ENCODE measurements around the gene SLC22A23.

Gene SLC22A23

GRCh38 chr6:3444276-3445088, 12.4 kb downstream of the SLC22A23 start:
- DNase-seq = no peak

- DNase-seq = no peak
Measured at GRCh38 chr6:3443221-3443515, 13.7 kb downstream of the SLC22A23 start.

GRCh38 chr6:3442431-3443220, 14.2 kb downstream of the SLC22A23 start:
- no peak for DNase-seq

- DNase-seq = no peak
Measured at GRCh38 chr6:3440911-3441310, 15.9 kb downstream of the SLC22A23 start.

- DNase-seq = no peak
Measured at GRCh38 chr6:3439961-3440360, 16.9 kb downstream of the SLC22A23 start.

- no peak for DNase-seq
Measured at GRCh38 chr6:3438190-3439167, 18.4 kb downstream of the SLC22A23 start.

- no peak for DNase-seq
Measured at GRCh38 chr6:3433005-3433404, 23.8 kb downstream of the SLC22A23 start.

- no peak for DNase-seq
Measured at GRCh38 chr6:3432416-3432815, 24.4 kb downstream of the SLC22A23 start.

- no peak for DNase-seq
Measured at GRCh38 chr6:3431994-3432393, 24.9 kb downstream of the SLC22A23 start.

- DNase-seq = no peak
Measured at GRCh38 chr6:3429211-3429610, 27.6 kb downstream of the SLC22A23 start.

- no peak for DNase-seq
Measured at GRCh38 chr6:3428700-3429099, 28.1 kb downstream of the SLC22A23 start.

GRCh38 chr6:3428247-3428646, 28.6 kb downstream of the SLC22A23 start:
- DNase-seq = no peak

GRCh38 chr6:3427687-3428085, 29.2 kb downstream of the SLC22A23 start:
- no peak for DNase-seq

- no peak for DNase-seq
Measured at GRCh38 chr6:3426927-3427686, 29.7 kb downstream of the SLC22A23 start.

- DNase-seq = no peak
Measured at GRCh38 chr6:3426091-3426926, 30.5 kb downstream of the SLC22A23 start.

- no peak for DNase-seq
Measured at GRCh38 chr6:3425574-3425973, 31.3 kb downstream of the SLC22A23 start.

- no peak for DNase-seq
Measured at GRCh38 chr6:3424185-3424927, 32.5 kb downstream of the SLC22A23 start.

GRCh38 chr6:3423439-3424184, 33.2 kb downstream of the SLC22A23 start:
- no peak for DNase-seq

GRCh38 chr6:3422435-3423070, 34.3 kb downstream of the SLC22A23 start:
- no peak for DNase-seq
